Eye (tissue), 1 donor: ENCODE results near the gene SH3RF3.
A peak's percentile ranks its signal among the peaks of the same experiment; 100 is the strongest.

ENCODE experiments used
- DNase-seq: peaks from one replicate; pipeline ENCODE4 v3.0.0-alpha.2; 2015

SH3RF3 gene

DNA sequence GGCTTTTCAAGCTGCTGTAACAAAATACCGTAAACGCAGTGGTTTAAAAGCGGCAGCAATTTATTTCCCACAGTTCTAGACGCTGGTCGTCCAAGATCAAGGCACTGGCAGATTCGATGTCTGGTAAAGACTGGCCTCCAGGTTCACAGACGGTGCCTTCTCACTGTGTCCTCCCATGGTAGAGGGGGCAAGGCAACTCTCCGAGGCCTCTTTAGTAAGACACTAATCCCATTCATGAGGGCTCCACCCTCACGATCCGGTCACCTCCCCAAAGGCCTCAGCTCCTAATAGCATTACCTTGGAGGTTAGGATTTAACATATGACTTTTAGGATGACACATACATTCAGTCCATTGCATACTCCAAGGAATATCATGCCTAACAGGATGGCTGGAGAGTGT is 117.2 kb downstream of the SH3RF3 start:
- DNase-seq, result no peak

DNA sequence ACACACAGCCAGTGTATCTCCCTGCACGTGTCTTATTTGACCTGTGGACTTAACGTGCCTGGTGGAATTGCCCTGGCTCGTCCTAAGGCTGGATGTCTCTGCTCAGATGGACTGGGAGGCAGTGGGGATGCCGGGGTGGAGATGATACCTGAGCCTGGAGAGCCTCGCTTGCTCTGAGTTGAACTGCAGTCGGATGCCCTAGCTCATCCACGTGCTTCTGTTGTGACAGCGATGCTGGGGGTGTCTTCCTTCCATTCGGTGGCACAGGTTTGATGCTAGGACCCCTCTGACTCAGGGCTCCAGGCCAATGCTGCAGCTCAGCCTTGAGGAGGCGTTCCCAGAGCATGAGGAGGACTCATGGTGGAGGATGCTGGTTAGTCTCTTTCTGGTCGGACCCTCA is 117.6 kb downstream of the SH3RF3 start:
- no peak for DNase-seq

DNA sequence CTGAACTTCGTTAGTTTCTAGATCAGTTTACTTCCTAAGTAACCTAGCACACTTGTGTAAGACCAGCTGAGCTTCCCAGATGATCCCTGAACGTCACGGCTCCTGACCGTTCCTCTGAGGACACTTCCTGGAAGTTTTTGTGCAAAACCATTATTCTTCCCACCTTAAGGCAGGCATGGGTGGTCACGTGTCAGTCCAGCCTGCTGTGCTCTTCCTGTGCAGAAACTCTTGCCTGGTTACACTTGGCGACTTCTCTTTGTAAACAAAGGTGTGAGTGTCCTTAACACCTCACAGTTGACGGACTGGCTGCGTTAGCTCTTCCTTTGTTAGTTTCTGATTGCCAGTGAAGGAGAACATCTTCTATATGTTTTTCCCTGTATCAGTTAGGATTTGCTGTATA is 118.3 kb downstream of the SH3RF3 start:
- no peak for DNase-seq

DNA sequence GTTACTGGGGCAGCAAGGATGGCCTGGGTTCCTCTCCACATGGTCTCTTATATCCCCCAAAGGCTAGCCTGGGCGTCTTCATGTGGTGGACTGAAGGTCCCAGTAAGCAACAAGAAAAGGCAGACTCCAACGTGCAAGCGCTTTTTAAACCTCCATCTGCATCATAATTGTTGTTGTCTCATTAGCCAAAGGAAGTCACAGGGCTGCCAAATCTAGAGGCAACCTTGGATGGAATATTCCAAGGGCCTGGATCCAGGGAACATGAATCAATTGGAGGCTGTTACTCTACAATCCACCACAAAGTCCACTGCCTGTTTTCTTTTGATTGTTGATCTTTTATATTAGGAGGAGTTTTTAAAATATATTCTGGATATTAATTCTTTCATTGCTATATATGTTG is 118.8 kb downstream of the SH3RF3 start:
- no peak for DNase-seq

DNA sequence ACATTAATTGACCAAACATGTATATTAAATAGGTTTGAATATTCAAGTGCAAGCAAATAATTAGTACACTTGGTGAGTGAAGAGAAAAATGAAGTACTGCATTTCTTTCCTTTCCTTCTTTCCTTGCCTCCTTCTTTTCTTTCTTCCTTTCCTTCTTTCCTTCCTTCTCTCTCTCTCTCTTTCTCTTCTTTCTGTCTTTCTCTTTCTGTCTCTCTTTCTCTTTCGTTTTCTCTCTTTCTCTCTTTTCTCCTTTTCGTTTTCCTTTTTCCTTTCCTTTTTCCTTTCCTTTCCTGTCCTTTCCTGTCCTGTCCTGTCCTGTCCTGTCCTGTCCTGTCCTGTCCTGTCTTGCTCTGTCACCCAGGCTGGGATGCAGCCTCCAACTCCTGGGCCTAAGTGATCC is 119.6 kb downstream of the SH3RF3 start:
- DNase-seq, result no peak

DNA sequence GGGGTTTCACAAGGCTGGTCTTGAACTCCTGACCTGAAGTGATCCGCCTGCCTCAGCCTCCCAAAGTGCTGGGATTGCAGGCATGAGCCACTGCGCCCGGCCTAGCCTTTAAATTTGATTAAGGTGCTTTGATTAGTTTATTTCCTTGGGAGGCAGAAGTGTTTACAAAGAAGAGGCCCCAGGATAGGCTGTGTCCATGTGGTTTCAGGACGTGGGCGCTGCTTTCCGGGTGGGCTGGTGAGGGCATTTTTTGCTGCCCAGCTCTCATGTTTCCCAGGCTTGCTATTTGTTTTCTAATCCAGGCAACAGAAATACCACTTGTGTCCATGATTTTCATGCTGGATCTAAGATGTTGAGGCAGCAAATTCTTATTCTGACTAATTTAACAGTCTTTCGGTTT is 124.2 kb downstream of the SH3RF3 start:
- DNase-seq, result no peak

GRCh38 chr2:109254174-109254904 is 125.3 kb downstream of the SH3RF3 start:
- DNase-seq, result no peak

GRCh38 chr2:109255654-109256053 is 126.6 kb downstream of the SH3RF3 start:
- DNase-seq, result no peak

GRCh38 chr2:109256111-109256510 is 127.1 kb downstream of the SH3RF3 start:
- no peak for DNase-seq

DNA sequence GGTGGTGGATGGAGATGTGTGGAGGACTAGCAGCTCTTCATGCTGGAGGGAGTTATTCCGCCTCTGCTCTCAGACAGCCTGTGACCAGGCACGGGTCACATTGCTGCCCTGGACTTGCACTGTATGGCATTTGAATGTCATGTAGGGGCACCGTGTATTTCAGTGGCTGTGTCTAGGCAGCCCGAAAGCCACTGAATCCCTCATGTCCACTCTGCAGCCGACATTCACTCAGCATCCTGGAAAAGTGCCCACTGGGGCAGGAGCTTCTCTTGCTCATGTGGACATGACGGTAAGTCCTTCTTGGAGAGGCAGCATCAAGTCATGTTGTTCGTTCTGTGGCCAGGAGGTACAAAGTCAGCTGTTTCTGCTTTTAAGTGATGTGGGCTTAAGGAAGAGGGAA is 127.9 kb downstream of the SH3RF3 start:
- no peak for DNase-seq

- DNase-seq, result no peak
These were observed 128.6 kb downstream of the SH3RF3 start for GRCh38 chr2:109257653-109258052.

GRCh38 chr2:109258376-109258775 is 129.4 kb downstream of the SH3RF3 start:
- DNase-seq, result no peak

GRCh38 chr2:109258905-109259540 is 130.0 kb downstream of the SH3RF3 start:
- DNase-seq, result no peak

DNA sequence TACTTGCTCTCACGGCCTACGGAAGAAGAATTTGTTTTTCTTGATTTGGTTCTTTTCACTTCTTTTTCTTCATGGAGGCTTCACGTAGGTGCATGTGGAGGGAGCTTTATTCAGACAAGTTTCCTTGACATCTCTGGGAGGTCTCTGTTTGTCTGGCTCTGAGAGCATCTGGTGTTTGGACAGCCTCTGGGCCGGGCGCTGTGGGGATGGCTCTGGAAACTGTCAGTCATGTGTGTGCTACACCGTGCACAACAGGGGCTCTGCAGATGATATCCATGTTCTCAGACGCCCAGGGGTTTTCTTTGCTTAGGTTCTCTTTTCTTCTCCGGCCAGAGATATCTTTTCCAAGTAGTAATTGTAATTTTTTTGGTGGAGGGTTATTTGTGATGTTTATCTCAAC is 130.7 kb downstream of the SH3RF3 start:
- DNase-seq, result no peak

DNA sequence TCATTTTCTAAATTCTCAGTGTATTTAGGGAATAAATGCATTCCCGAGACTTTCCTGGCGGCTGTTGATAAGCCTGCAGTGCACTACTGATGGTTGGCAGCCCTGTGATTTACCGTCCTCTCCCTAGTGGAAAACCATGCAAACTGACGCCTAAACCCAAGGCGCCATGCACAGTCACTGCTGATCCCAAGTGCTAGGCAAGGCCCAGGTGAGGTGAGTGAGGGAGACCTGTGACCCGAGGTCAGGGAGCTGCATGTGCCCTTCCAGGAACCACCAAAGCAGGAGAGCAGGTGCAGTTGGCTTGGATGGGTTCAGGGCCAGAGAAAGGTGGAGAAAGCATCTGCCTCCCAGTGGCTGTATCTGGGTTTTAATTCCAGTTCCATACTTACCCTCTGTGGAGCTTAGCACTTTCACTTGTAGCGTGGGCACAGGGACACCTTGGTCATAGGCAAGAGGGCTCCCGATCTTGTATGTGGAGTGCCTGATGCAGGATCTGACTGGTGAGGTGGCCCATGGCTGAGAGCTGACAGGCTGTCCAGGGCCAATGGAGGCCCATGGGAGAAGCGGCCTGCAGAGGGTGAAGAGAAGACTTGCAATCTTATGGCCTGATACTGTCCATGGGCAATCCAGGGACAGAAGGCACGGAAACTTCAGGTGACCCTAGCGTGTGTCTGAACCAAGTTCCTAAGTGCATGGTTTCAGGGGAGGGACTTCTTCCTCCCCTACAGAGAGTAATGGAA is 131.3 kb downstream of the SH3RF3 start:
- DNase-seq, result no peak

DNA sequence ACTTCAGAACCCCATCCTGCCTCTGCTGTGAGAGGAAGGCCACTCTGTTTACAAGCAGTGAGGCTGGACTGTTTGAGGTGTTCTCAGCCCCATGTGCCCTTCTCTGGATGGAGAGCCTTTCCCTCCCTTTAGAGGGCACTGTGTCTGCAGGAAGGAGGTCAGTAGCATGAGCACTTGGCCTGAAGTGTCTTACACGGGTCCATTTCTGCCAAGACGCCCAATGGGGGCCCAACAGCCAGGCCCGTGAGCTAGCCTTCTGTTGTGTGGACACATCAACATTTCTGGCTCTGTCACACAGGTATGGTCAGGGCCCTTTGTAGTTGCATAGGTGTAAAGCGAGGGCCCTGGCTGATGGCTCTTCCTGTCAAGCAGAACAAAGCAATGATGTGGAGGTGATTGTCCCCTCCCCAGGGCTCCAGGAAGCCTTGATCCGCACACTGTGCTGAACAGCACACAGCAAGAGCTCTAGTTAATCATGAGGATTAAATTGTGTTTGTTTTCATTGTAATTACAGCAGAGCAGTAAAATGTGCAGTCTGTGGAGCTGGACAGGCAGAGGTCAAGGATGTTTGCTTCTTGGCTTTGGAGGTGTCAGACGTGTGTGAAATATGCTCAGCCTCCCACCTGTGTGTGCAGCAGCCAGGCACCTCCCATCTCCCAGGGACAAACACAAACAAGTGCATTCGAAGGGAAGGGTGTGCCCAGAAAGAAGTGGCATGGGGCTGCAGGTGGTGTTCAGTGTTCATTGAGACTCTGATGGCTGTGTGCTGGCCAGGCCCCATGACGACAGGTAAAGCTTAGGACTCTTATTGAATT is 132.1 kb downstream of the SH3RF3 start:
- DNase-seq, result no peak

- DNase-seq, result no peak
These were observed 133.1 kb downstream of the SH3RF3 start for GRCh38 chr2:109261906-109262631.

DNA sequence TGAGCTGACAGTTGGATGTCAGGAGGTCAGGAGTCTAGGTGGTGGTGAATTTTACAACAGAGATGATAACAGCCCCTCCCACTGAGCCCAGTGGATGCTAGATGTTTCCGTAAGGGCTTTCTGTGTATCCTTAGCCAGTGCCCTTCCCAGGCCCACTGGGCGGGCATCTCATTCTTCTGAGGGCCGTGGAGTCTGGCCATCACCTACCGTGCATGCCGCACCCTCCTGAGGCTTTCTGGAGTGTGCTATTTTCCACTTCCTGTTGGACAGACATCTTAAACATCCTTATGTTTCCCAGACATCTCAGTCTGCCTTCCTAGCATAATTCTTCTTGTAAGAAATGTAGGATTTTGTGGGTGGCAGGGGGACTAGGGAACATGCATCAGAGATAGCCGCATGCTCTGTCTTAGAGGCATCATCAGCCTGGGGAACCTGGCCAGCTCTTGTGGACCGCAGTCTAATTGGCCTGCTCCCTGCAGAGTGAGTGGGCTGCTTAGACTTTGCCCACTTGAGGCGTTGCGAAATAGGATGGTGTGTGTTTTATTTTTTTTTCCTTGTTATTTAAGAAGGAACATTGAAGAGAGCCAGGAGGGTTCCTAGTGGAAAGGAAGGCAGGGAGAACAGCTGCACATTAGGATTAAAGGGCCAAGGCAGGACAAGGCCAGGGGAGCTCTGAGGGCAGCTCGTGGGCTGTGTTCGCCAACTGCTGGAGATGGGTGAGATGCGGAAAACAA is 135.8 kb downstream of the SH3RF3 start:
- DNase-seq, result no peak

DNA sequence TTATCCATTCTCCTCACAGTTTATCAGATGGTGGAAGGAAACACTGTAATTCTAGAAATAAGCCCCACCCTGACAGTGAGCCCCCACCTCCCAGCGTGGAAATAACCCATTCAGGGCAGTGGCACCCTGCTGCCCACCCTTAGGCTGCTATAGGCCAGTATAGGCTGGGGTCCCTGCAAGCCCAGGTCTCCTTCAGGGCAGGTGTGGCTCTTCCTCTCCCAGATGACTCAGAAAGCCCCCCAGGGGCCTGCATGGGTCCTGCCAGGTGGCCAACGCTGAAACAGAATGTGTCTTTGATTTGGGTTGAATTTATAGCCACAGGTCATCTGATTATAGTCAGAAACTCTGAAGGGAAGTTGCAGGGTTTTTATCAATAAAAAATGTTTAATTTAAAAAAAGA is 136.4 kb downstream of the SH3RF3 start:
- DNase-seq, result no peak

- DNase-seq, result no peak
These were observed 136.9 kb downstream of the SH3RF3 start for GRCh38 chr2:109265953-109266352.

DNA sequence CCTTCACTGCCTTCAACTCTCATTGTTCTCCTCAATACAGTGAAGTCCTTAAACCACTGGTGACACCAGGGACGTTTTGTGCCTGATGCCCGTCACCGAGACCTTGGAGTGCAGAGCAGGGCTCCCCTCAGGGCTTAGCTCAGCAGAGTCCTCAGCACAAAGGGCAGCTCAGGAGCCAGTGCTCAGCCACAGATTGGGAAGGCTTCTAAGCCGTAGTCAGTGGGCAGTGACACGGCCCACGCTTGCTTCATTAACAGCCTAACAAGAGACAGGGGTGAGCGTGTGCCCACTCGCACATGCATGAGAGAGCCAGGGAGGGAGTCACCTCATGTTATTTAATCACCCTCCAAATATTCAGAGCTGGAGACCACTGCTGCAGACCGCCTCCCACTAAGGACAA is 137.5 kb downstream of the SH3RF3 start:
- peak; percentile 44 for DNase-seq
